NB4 (cell line): ENCODE measurements around the gene SETD3.

Experiments used
- POLR2A ChIP-seq: IDR thresholded peaks from 2 replicates; pipeline ENCODE4 v1.6.1; 2011; ENCODE audit warnings: mild to moderate bottlenecking; ENCODE audit not compliant: insufficient read length; ENCODE audit errors: extremely low read depth
- TF ChIP-seq, protein P1 (sequence below): IDR thresholded peaks from one replicate; pipeline ENCODE4 v1.5.1; 2012; ENCODE audit warnings: low read depth, low read length

GRCh38 chr14:99514552-99515300, 34.1 kb upstream of the SETD3 start:
- TF ChIP-seq, protein P1, sequence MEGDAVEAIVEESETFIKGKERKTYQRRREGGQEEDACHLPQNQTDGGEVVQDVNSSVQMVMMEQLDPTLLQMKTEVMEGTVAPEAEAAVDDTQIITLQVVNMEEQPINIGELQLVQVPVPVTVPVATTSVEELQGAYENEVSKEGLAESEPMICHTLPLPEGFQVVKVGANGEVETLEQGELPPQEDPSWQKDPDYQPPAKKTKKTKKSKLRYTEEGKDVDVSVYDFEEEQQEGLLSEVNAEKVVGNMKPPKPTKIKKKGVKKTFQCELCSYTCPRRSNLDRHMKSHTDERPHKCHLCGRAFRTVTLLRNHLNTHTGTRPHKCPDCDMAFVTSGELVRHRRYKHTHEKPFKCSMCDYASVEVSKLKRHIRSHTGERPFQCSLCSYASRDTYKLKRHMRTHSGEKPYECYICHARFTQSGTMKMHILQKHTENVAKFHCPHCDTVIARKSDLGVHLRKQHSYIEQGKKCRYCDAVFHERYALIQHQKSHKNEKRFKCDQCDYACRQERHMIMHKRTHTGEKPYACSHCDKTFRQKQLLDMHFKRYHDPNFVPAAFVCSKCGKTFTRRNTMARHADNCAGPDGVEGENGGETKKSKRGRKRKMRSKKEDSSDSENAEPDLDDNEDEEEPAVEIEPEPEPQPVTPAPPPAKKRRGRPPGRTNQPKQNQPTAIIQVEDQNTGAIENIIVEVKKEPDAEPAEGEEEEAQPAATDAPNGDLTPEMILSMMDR: no peak
- TF ChIP-seq POLR2A: no peak
